IPS DF 19.7 (cell line): Measurements from ENCODE around the gene MRGPRD.

Experiments used
- DNase-seq: peaks from one replicate; pipeline ENCODE4 v3.0.0-alpha.2; 2013; ENCODE audit warnings: low read depth, low spot score

Gene MRGPRD

GRCh38 chr11:68980776-68981065, at the start of gene MRGPRD:
Gene MRGPRD, minus strand, starts transcription at chr11:68980986. Its CDS starts 0 bp downstream, at chr11:68980986.
- no peak for DNase-seq

GRCh38 chr11:69030301-69030700, 49.5 kb upstream of the MRGPRD start:
- DNase-seq, result no peak

GRCh38 chr11:69027704-69028372, 47.1 kb upstream of the MRGPRD start:
- DNase-seq, result no peak

- no peak for DNase-seq
These were observed 43.7 kb upstream of the MRGPRD start for GRCh38 chr11:69024509-69024908.

GRCh38 chr11:69022260-69022659, 41.5 kb upstream of the MRGPRD start:
- no peak for DNase-seq

GRCh38 chr11:69018924-69019323, 38.1 kb upstream of the MRGPRD start:
- DNase-seq, result no peak

GRCh38 chr11:69017951-69018350, 37.2 kb upstream of the MRGPRD start:
- no peak for DNase-seq

- no peak for DNase-seq
These were observed 34.2 kb upstream of the MRGPRD start for GRCh38 chr11:69014898-69015549.

GRCh38 chr11:69014084-69014851, 33.5 kb upstream of the MRGPRD start:
- DNase-seq, result no peak

- DNase-seq, result no peak
These were observed 32.5 kb upstream of the MRGPRD start, which contains the start of gene MRGPRF for GRCh38 chr11:69013009-69013951. Gene MRGPRF, minus strand, starts transcription at chr11:69013246. Its CDS starts 3,345 bp downstream, at chr11:69009901.

GRCh38 chr11:69012092-69013008, 31.6 kb upstream of the MRGPRD start:
- no peak for DNase-seq

- no peak for DNase-seq
These were observed 30.9 kb upstream of the MRGPRD start for GRCh38 chr11:69011624-69012091.

- DNase-seq, result no peak
These were observed 30.3 kb upstream of the MRGPRD start for GRCh38 chr11:69010964-69011623.

- DNase-seq, result no peak
These were observed 29.6 kb upstream of the MRGPRD start for GRCh38 chr11:69010361-69010891.

GRCh38 chr11:69009441-69010211, 28.8 kb upstream of the MRGPRD start:
- no peak for DNase-seq

- DNase-seq, result no peak
These were observed 28.1 kb upstream of the MRGPRD start for GRCh38 chr11:69008737-69009440.

- no peak for DNase-seq
These were observed 27.2 kb upstream of the MRGPRD start for GRCh38 chr11:69007975-69008381.

GRCh38 chr11:69006816-69007215, 26.0 kb upstream of the MRGPRD start:
- no peak for DNase-seq
